DOHH2 (cell line): ENCODE measurements around the gene LETM1.

Experiments used
- H3F3A ChIP-seq: fragments of 200-600 bp; sonication (generic), shearing (Covaris generic); 2 replicates; pipeline ENCODE4 v1.6.0; 2016; ENCODE audit warnings: antibody characterized with exemption, mild to moderate bottlenecking; ENCODE audit not compliant: control insufficient read depth, insufficient read depth
- H3K27ac ChIP-seq: fragments of 200-600 bp; sonication (generic); 2 replicates; pipeline ENCODE4 v1.5.1; 2014; ENCODE audit warnings: low read depth, mild to moderate bottlenecking, low read length, moderate library complexity
- H3K27me3 ChIP-seq: fragments of 200-600 bp; sonication (generic); 2 replicates; pipeline ENCODE4 v1.6.1; 2014; ENCODE audit warnings: mild to moderate bottlenecking, low read length, mixed read lengths; ENCODE audit not compliant: control insufficient read depth
- H3K36me3 ChIP-seq: fragments of 200-600 bp; sonication (generic); 2 replicates; pipeline ENCODE4 v1.6.1; 2014; ENCODE audit warnings: mild to moderate bottlenecking, low read length, moderate library complexity, mixed read lengths; ENCODE audit not compliant: control insufficient read depth
- H3K4me1 ChIP-seq: fragments of 200-600 bp; sonication (generic); 2 replicates; pipeline ENCODE4 v1.6.1; 2014; ENCODE audit warnings: mild to moderate bottlenecking, low read length, mixed read lengths; ENCODE audit not compliant: control insufficient read depth
- H3K4me2 ChIP-seq: fragments of 200-600 bp; sonication (generic); 2 replicates; pipeline ENCODE4 v1.6.0; 2014; ENCODE audit warnings: mild to moderate bottlenecking, low read length, moderate library complexity
- H3K4me3 ChIP-seq: fragments of 200-600 bp; sonication (generic); 2 replicates; pipeline ENCODE4 v1.5.1; 2014; ENCODE audit warnings: mild to moderate bottlenecking, low read length, mixed read lengths
- H3K79me2 ChIP-seq: fragments of 200-600 bp; sonication (generic); 2 replicates; pipeline ENCODE4 v1.6.1; 2014; ENCODE audit warnings: mild to moderate bottlenecking, low read length, mixed read lengths; ENCODE audit not compliant: control insufficient read depth
- H3K9me2 ChIP-seq: fragments of 200-600 bp; sonication (generic); replicated peaks from 2 replicates; pipeline ENCODE4 v1.6.1; 2014; ENCODE audit warnings: mild to moderate bottlenecking, low read length, mixed read lengths; ENCODE audit not compliant: control insufficient read depth
- H3K9me3 ChIP-seq: fragments of 200-600 bp; sonication (generic); 2 replicates; pipeline ENCODE4 v1.6.1; 2014; ENCODE audit warnings: antibody characterized with exemption, low read length, mixed read lengths; ENCODE audit not compliant: control insufficient read depth, insufficient read depth
- H4K20me1 ChIP-seq: fragments of 200-600 bp; sonication (generic); 2 replicates; pipeline ENCODE4 v1.6.0; 2014; ENCODE audit warnings: low read depth, mild to moderate bottlenecking, antibody characterized with exemption, low read length, moderate library complexity; ENCODE audit not compliant: control insufficient read depth, insufficient read depth
- CTCF ChIP-seq: fragments of 200-600 bp; sonication (generic); IDR thresholded peaks from one replicate; pipeline ENCODE4 v1.5.1; 2014; ENCODE audit warnings: antibody characterized with exemption, mild to moderate bottlenecking, low read depth, low read length; ENCODE audit not compliant: poor library complexity, severe bottlenecking
- EZH2phosphoT487 ChIP-seq: fragments of 200-600 bp; sonication (generic); IDR thresholded peaks from 2 replicates; pipeline ENCODE4 v1.6.1; 2017; ENCODE audit warnings: borderline replicate concordance, mild to moderate bottlenecking, antibody characterized with exemption, low read length, moderate library complexity, mixed read lengths

The LETM1 gene

GRCh38 chr4:1874201-1874600 is 18.2 kb upstream of the LETM1 start:
- H3K79me2 ChIP-seq, result peaks cover 83% of the 10 kb centered on the region
- 0 out of 2 replicates have a peak, but pooled peaks cover 4% of the 10 kb centered on the region for H3F3A ChIP-seq
- H3K4me2 ChIP-seq, result peak overlapping the region; percentile 94
- H4K20me1 ChIP-seq, result peaks cover 35% of the 10 kb centered on the region
- peaks cover 52% of the 10 kb centered on the region for H3K4me1 ChIP-seq
- H3K36me3 ChIP-seq, result peaks cover 53% of the 10 kb centered on the region
- H3K9me2 ChIP-seq, result no peaks in the 10 kb centered on the region
- H3K4me3 ChIP-seq, result peak overlapping the region; percentile 96
- TF ChIP-seq EZH2phosphoT487 (no peak), CTCF (no peak)
- no peaks in the 10 kb centered on the region for H3K9me3 ChIP-seq
- no peaks in the 10 kb centered on the region for H3K27me3 ChIP-seq
- H3K27ac ChIP-seq, result no peak overlapping the region

- Histone ChIP-seq H3K36me3 (peaks cover 51% of the 10 kb centered on the region), H3F3A (0 out of 2 replicates have a peak, but pooled peaks cover 4% of the 10 kb centered on the region), H4K20me1 (peaks cover 35% of the 10 kb centered on the region), H3K4me2 (peak overlapping the region; percentile 94), H3K79me2 (peaks cover 80% of the 10 kb centered on the region), H3K27ac (no peak overlapping the region), H3K27me3 (no peaks in the 10 kb centered on the region), H3K9me3 (no peaks in the 10 kb centered on the region), H3K9me2 (no peaks in the 10 kb centered on the region), H3K4me1 (peaks cover 51% of the 10 kb centered on the region), H3K4me3 (peak overlapping the region; percentile 96)
- TF ChIP-seq CTCF (no peak), EZH2phosphoT487 (no peak)
Observed at GRCh38 chr4:1873776-1874175, 17.8 kb upstream of the LETM1 start.

GRCh38 chr4:1873291-1873690 is 17.3 kb upstream of the LETM1 start:
- Histone ChIP-seq H3K4me3 (peak overlapping the region; percentile 96), H3K27ac (peak overlapping the region; percentile 61)

More at GRCh38 chr4:1873291-1873690, 17.3 kb upstream of the LETM1 start:
- Histone ChIP-seq H3K27me3 (no peaks in the 10 kb centered on the region), H3K4me1 (peaks cover 46% of the 10 kb centered on the region), H3K4me2 (peak overlapping the region; percentile 94), H3F3A (0 out of 2 replicates have a peak, but pooled peaks cover 4% of the 10 kb centered on the region), H3K79me2 (peaks cover 75% of the 10 kb centered on the region), H3K9me3 (no peaks in the 10 kb centered on the region), H4K20me1 (peaks cover 31% of the 10 kb centered on the region; the same call in 1 of the 2 replicates), H3K36me3 (peaks cover 46% of the 10 kb centered on the region), H3K9me2 (no peaks in the 10 kb centered on the region)
- no peak for TF ChIP-seq EZH2phosphoT487
- TF ChIP-seq CTCF, result no peak
